Measurements from ENCODE around the gene GAA.

- TF ChIP-seq EZH2 (IDR thresholded peaks at IDR 0.05; ENCODE audit: borderline replicate concordance, insufficient read depth, low read depth, low read length, poor library complexity, severe bottlenecking) = no peak
- no peak for TF ChIP-seq CTCF (IDR thresholded peaks at IDR 0.05)
These were observed 30.1 kb upstream of the GAA start for GRCh38 chr17:80071116-80071841.

Data from B cell (primary cell).